GM12875 (cell line): ENCODE measurements around the gene CAD.

ENCODE experiments used
- H3K4me3 ChIP-seq: one replicate; pipeline ENCODE4 v1.5.1; 2011; ENCODE audit warnings: low read depth, low read length, control low read depth
- TF ChIP-seq, protein P1 (sequence below): IDR thresholded peaks from 2 replicates; pipeline ENCODE4 v1.5.1; 2011; ENCODE audit warnings: low read depth, mild to moderate bottlenecking, control low read depth, inconsistent platforms, low read length, moderate library complexity, borderline replicate concordance; ENCODE audit not compliant: insufficient read depth

The CAD gene

GRCh38 chr2:27284996-27285395 lies 67.8 kb downstream of the CAD start:
- H3K4me3 ChIP-seq = no peak overlapping the region
- TF ChIP-seq, protein P1, sequence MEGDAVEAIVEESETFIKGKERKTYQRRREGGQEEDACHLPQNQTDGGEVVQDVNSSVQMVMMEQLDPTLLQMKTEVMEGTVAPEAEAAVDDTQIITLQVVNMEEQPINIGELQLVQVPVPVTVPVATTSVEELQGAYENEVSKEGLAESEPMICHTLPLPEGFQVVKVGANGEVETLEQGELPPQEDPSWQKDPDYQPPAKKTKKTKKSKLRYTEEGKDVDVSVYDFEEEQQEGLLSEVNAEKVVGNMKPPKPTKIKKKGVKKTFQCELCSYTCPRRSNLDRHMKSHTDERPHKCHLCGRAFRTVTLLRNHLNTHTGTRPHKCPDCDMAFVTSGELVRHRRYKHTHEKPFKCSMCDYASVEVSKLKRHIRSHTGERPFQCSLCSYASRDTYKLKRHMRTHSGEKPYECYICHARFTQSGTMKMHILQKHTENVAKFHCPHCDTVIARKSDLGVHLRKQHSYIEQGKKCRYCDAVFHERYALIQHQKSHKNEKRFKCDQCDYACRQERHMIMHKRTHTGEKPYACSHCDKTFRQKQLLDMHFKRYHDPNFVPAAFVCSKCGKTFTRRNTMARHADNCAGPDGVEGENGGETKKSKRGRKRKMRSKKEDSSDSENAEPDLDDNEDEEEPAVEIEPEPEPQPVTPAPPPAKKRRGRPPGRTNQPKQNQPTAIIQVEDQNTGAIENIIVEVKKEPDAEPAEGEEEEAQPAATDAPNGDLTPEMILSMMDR = no peak

DNA sequence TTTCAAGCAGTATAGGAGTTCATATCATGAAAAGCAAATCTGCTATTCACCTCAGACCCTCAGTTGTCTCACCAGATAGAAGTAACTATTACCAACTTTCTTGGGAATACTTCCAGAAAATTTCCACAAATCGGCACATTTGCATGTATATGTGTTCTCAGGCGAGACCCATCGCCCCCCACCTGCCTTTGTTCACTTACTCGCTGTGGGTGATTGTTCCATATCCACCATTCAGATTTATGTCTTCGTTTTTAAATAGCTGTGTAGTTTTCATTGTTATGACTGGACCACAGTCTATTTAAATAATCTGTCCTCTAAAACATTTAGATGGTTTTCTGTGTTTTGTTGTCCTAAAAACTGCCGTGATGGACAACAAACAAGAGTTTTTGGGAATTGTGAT lies 68.3 kb downstream of the CAD start:
- no peak overlapping the region for H3K4me3 ChIP-seq
- TF ChIP-seq, protein P1 = no peak

DNA sequence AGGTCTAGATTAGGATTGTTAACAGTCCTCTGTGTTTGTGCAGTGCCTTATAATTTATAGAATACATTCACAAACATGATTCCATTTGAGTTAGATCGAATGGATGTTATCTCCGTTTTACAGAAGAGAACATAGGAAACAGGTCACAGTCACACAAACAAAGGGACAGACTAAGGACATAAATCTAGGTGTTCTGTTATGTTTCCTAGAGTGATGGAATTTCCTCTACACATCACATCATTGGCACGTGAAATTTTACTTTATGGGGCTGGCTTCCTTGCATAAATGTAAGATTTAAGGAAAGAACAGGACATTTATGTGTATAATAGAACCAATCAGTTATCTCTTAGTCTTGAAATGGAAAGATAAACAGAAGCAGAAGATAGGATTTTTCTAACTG lies 71.4 kb downstream of the CAD start:
- TF ChIP-seq, protein P1 = no peak
- H3K4me3 ChIP-seq = no peak overlapping the region

- H3K4me3 ChIP-seq = no peak overlapping the region
- TF ChIP-seq, protein P1 = no peak
Observed at GRCh38 chr2:27290549-27290948, 73.4 kb downstream of the CAD start.

DNA sequence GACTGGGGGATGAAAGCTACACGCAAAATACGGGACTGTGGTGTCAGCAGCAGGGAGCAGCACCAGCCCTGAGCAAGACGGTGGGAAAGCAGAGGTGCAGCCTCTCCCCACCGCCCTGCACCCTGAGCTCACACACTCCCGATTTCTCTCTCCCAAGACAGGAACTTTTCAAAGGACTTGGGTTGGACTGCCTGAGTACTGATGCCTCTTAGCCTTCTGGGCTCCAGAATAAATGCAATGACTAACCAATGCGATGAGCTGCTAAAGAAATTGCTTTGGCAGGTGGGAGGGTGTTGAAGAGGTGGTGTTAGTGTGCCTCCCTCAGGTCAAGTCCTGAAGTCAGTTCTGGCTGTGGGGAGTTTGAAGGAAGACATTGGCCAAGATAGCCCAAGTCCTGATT lies 74.7 kb downstream of the CAD start:
- TF ChIP-seq, protein P1 = 0 out of 2 replicates have a peak, but pooled peaks have one; percentile 8
- no peak overlapping the region for H3K4me3 ChIP-seq
